Measurements from ENCODE around the gene KCNK1. TPM values are rescaled to one million over a fixed set of nuclear protein-coding genes. Genes with fewer than 3 reads are reported as not detected.

The KCNK1 gene
- total and polyA plus RNA-seq, 4 experiments from 2014 or later, result not detected

- Mint-ChIP-seq H3K36me3 (no peaks in the 10 kb centered on the region), H3K9me3 (peaks cover 0 to 2% (median 0%) of the 10 kb centered on the region in 8 donors), H3K4me1 (no peaks in the 10 kb centered on the region), H3K27me3 (no peaks in the 10 kb centered on the region), H3K4me3 (no peak overlapping the region), H3K27ac (no peak overlapping the region)
- Histone ChIP-seq H3K27ac (ENCODE audit: low read depth, low read length) (no peak overlapping the region), H3K4me1 (ENCODE audit: insufficient read depth, low read length) (no peaks in the 10 kb centered on the region), H3K9me3 (ENCODE audit: control insufficient read depth in 1 of 2, low read length in 2 of 2) (no peaks in the 10 kb centered on the region), H3K4me3 (ENCODE audit: low read length in 2 of 2) (no peak overlapping the region), H3K36me3 (ENCODE audit: insufficient read depth, low read length) (no peaks in the 10 kb centered on the region), H3K27me3 (ENCODE audit: insufficient read depth, low read length) (no peaks in the 10 kb centered on the region)
- intact Hi-C loops (cut with micrococcal nuclease), result no loop called here
- ChIA-PET CTCF (ENCODE audit: partially characterized antibody) (no interaction called here), POLR2A (ENCODE audit: partially characterized antibody) (no interaction called here)
- no peak for DNase-seq
Observed at GRCh38 chr1:233651563-233652233, 37.8 kb downstream of the KCNK1 start.

GRCh38 chr1:233652526-233652925 lies 38.6 kb downstream of the KCNK1 start:
- Histone ChIP-seq H3K9me3 (ENCODE audit: control insufficient read depth in 1 of 2, low read length in 2 of 2) (no peaks in the 10 kb centered on the region), H3K4me1 (ENCODE audit: insufficient read depth, low read length) (no peaks in the 10 kb centered on the region), H3K36me3 (ENCODE audit: insufficient read depth, low read length) (no peaks in the 10 kb centered on the region), H3K27me3 (ENCODE audit: insufficient read depth, low read length) (no peaks in the 10 kb centered on the region), H3K27ac (ENCODE audit: low read depth, low read length) (no peak overlapping the region), H3K4me3 (ENCODE audit: low read length in 2 of 2) (no peak overlapping the region)
- POLR2A ChIA-PET (ENCODE audit: partially characterized antibody), result no interaction called here
- intact Hi-C loops (cut with micrococcal nuclease), result no loop called here
- Mint-ChIP-seq H3K9me3 (peaks cover 0 to 2% (median 0%) of the 10 kb centered on the region in 8 donors), H3K4me3 (no peak overlapping the region), H3K27ac (no peak overlapping the region), H3K27me3 (no peaks in the 10 kb centered on the region), H3K4me1 (no peaks in the 10 kb centered on the region), H3K36me3 (no peaks in the 10 kb centered on the region)
- no peak for DNase-seq
- CTCF ChIA-PET (ENCODE audit: partially characterized antibody), result no interaction called here

GRCh38 chr1:233654658-233655280 lies 40.9 kb downstream of the KCNK1 start:
- intact Hi-C loops (cut with micrococcal nuclease), result no loop called here
- H3K4me1 ChIP-seq (ENCODE audit: insufficient read depth, low read length), result no peaks in the 10 kb centered on the region
- H3K27me3 Mint-ChIP-seq, result peaks cover 0 to 1% of the 10 kb centered on the region in 2 donors
- POLR2A ChIA-PET (ENCODE audit: partially characterized antibody), result no interaction called here
- no peak overlapping the region for H3K4me3 Mint-ChIP-seq
- H3K27ac Mint-ChIP-seq, result no peak overlapping the region
- CTCF ChIA-PET (ENCODE audit: partially characterized antibody), result no interaction called here
- H3K4me1 Mint-ChIP-seq, result no peaks in the 10 kb centered on the region
- H3K4me3 ChIP-seq (ENCODE audit: low read length in 2 of 2), result no peak overlapping the region
- DNase-seq, result no peak
- no peak overlapping the region for H3K27ac ChIP-seq (ENCODE audit: low read depth, low read length)
- H3K9me3 ChIP-seq (ENCODE audit: control insufficient read depth in 1 of 2, low read length in 2 of 2), result no peaks in the 10 kb centered on the region
- H3K36me3 Mint-ChIP-seq, result no peaks in the 10 kb centered on the region
- H3K36me3 ChIP-seq (ENCODE audit: insufficient read depth, low read length), result no peaks in the 10 kb centered on the region
- H3K9me3 Mint-ChIP-seq, result peaks cover 0 to 2% (median 0%) of the 10 kb centered on the region in 8 donors
- no peaks in the 10 kb centered on the region for H3K27me3 ChIP-seq (ENCODE audit: insufficient read depth, low read length)

GRCh38 chr1:233655301-233655740 lies 41.4 kb downstream of the KCNK1 start:
- intact Hi-C loops (cut with micrococcal nuclease), result no loop called here
- no peak for DNase-seq
- Histone ChIP-seq H3K27me3 (ENCODE audit: insufficient read depth, low read length) (no peaks in the 10 kb centered on the region), H3K36me3 (ENCODE audit: insufficient read depth, low read length) (no peaks in the 10 kb centered on the region), H3K4me3 (ENCODE audit: low read length in 2 of 2) (no peak overlapping the region), H3K9me3 (ENCODE audit: control insufficient read depth in 1 of 2, low read length in 2 of 2) (no peaks in the 10 kb centered on the region), H3K27ac (ENCODE audit: low read depth, low read length) (no peak overlapping the region), H3K4me1 (ENCODE audit: insufficient read depth, low read length) (no peaks in the 10 kb centered on the region)
- Mint-ChIP-seq H3K4me3 (no peak overlapping the region), H3K9me3 (peaks cover 0 to 2% (median 0%) of the 10 kb centered on the region in 8 donors), H3K27ac (no peak overlapping the region), H3K4me1 (no peaks in the 10 kb centered on the region), H3K27me3 (peaks cover 0 to 1% of the 10 kb centered on the region in 2 donors), H3K36me3 (no peaks in the 10 kb centered on the region)
- POLR2A ChIA-PET (ENCODE audit: partially characterized antibody), result no interaction called here
- CTCF ChIA-PET (ENCODE audit: partially characterized antibody), result no interaction called here

GRCh38 chr1:233656032-233656635 lies 42.2 kb downstream of the KCNK1 start:
- CTCF ChIA-PET (ENCODE audit: partially characterized antibody), result no interaction called here
- DNase-seq, result no peak
- no peak overlapping the region for H3K4me3 Mint-ChIP-seq

GRCh38 chr1:233656687-233657086 lies 42.8 kb downstream of the KCNK1 start:
- no peak overlapping the region for H3K4me3 ChIP-seq (ENCODE audit: low read length in 2 of 2)
- Mint-ChIP-seq H3K27ac (no peak overlapping the region), H3K4me3 (no peak overlapping the region), H3K4me1 (no peaks in the 10 kb centered on the region), H3K36me3 (no peaks in the 10 kb centered on the region), H3K27me3 (peaks cover 0 to 3% of the 10 kb centered on the region in 2 donors), H3K9me3 (peaks cover 0 to 2% (median 0%) of the 10 kb centered on the region in 8 donors)
- H3K9me3 ChIP-seq (ENCODE audit: control insufficient read depth in 1 of 2, low read length in 2 of 2), result no peaks in the 10 kb centered on the region
- H3K27ac ChIP-seq (ENCODE audit: low read depth, low read length), result no peak overlapping the region
- no peaks in the 10 kb centered on the region for H3K27me3 ChIP-seq (ENCODE audit: insufficient read depth, low read length)
- H3K36me3 ChIP-seq (ENCODE audit: insufficient read depth, low read length), result no peaks in the 10 kb centered on the region
- H3K4me1 ChIP-seq (ENCODE audit: insufficient read depth, low read length), result no peaks in the 10 kb centered on the region
- intact Hi-C loops (cut with micrococcal nuclease), result no loop called here
- CTCF ChIA-PET (ENCODE audit: partially characterized antibody), result no interaction called here
- no peak for DNase-seq
- POLR2A ChIA-PET (ENCODE audit: partially characterized antibody), result no interaction called here

More at GRCh38 chr1:233656032-233656635, 42.2 kb downstream of the KCNK1 start:
- H3K9me3 Mint-ChIP-seq, result peaks cover 0 to 2% (median 0%) of the 10 kb centered on the region in 8 donors
- no peak overlapping the region for H3K27ac ChIP-seq (ENCODE audit: low read depth, low read length)
- peaks cover 0 to 3% of the 10 kb centered on the region in 2 donors for H3K27me3 Mint-ChIP-seq
- POLR2A ChIA-PET (ENCODE audit: partially characterized antibody), result no interaction called here
- no peaks in the 10 kb centered on the region for H3K9me3 ChIP-seq (ENCODE audit: control insufficient read depth in 1 of 2, low read length in 2 of 2)
- no peaks in the 10 kb centered on the region for H3K36me3 ChIP-seq (ENCODE audit: insufficient read depth, low read length)
- H3K27me3 ChIP-seq (ENCODE audit: insufficient read depth, low read length), result no peaks in the 10 kb centered on the region
- no peak overlapping the region for H3K4me3 ChIP-seq (ENCODE audit: low read length in 2 of 2)
- H3K27ac Mint-ChIP-seq, result no peak overlapping the region
- H3K4me1 Mint-ChIP-seq, result no peaks in the 10 kb centered on the region
- no peaks in the 10 kb centered on the region for H3K36me3 Mint-ChIP-seq
- intact Hi-C loops (cut with micrococcal nuclease), result no loop called here
- H3K4me1 ChIP-seq (ENCODE audit: insufficient read depth, low read length), result no peaks in the 10 kb centered on the region

- Histone ChIP-seq H3K36me3 (ENCODE audit: insufficient read depth, low read length) (no peaks in the 10 kb centered on the region), H3K27ac (ENCODE audit: low read depth, low read length) (no peak overlapping the region), H3K9me3 (ENCODE audit: control insufficient read depth in 1 of 2, low read length in 2 of 2) (no peaks in the 10 kb centered on the region), H3K4me1 (ENCODE audit: insufficient read depth, low read length) (no peaks in the 10 kb centered on the region), H3K27me3 (ENCODE audit: insufficient read depth, low read length) (no peaks in the 10 kb centered on the region), H3K4me3 (ENCODE audit: low read length in 2 of 2) (no peak overlapping the region)
- Mint-ChIP-seq H3K27me3 (peaks cover 0 to 3% of the 10 kb centered on the region in 2 donors), H3K9me3 (peaks cover 0 to 2% (median 0%) of the 10 kb centered on the region in 8 donors), H3K4me3 (no peak overlapping the region), H3K36me3 (no peaks in the 10 kb centered on the region), H3K4me1 (no peaks in the 10 kb centered on the region), H3K27ac (no peak overlapping the region)
- POLR2A ChIA-PET (ENCODE audit: partially characterized antibody), result no interaction called here
- CTCF ChIA-PET (ENCODE audit: partially characterized antibody), result no interaction called here
- intact Hi-C loops (cut with micrococcal nuclease), result no loop called here
- no peak for DNase-seq
Observed at GRCh38 chr1:233657466-233657865, 43.6 kb downstream of the KCNK1 start.

Data from CD4-positive, alpha-beta memory T cell (primary cell).